OCI-LY1 (cell line): ENCODE results near the gene DLX5.

ENCODE experiments used
- H2AFZ ChIP-seq: fragments of 200-600 bp; sonication (generic), shearing (Covaris generic); 2 replicates; pipeline ENCODE4 v1.6.0; 2014; ENCODE audit warnings: antibody characterized with exemption, mild to moderate bottlenecking, low read length
- H3F3A ChIP-seq: fragments of 200-600 bp; sonication (generic), shearing (Covaris generic); 2 replicates; pipeline ENCODE4 v1.6.0; 2014; ENCODE audit warnings: mild to moderate bottlenecking, antibody characterized with exemption, low read length, moderate library complexity; ENCODE audit not compliant: insufficient read depth
- H3K27ac ChIP-seq: fragments of 200-600 bp; sonication (generic); 2 replicates; pipeline ENCODE4 v1.5.1; 2014; ENCODE audit warnings: low read length, mixed run types, mild to moderate bottlenecking, low read depth; ENCODE audit not compliant: poor library complexity, severe bottlenecking
- H3K27me3 ChIP-seq: fragments of 200-600 bp; sonication (generic); 2 replicates; pipeline ENCODE4 v1.6.0; 2014; ENCODE audit warnings: antibody characterized with exemption, mild to moderate bottlenecking, low read length, moderate library complexity; ENCODE audit not compliant: insufficient read depth
- H3K36me3 ChIP-seq: fragments of 200-600 bp; sonication (generic); 2 replicates; pipeline ENCODE4 v1.6.1; 2014; ENCODE audit warnings: mild to moderate bottlenecking, antibody characterized with exemption, low read length, moderate library complexity, mixed read lengths; ENCODE audit not compliant: insufficient read depth
- H3K4me1 ChIP-seq: fragments of 200-600 bp; sonication (generic); 2 replicates; pipeline ENCODE4 v1.5.1; 2014; ENCODE audit warnings: mild to moderate bottlenecking, low read length, moderate library complexity; ENCODE audit not compliant: insufficient read depth, severe bottlenecking
- H3K4me2 ChIP-seq: fragments of 200-600 bp; sonication (generic), shearing (Covaris generic); 2 replicates; pipeline ENCODE4 v1.6.1; 2014; ENCODE audit warnings: low read length
- H3K4me3 ChIP-seq: fragments of 200-600 bp; sonication (generic); 2 replicates; pipeline ENCODE4 v1.5.1; 2014; ENCODE audit warnings: low read length, low read depth, mild to moderate bottlenecking, mixed read lengths; ENCODE audit not compliant: poor library complexity, severe bottlenecking
- H3K79me2 ChIP-seq: fragments of 200-600 bp; shearing (Covaris generic); 2 replicates; pipeline ENCODE4 v1.6.1; 2016; ENCODE audit warnings: mixed run types, low read length, mixed read lengths; ENCODE audit not compliant: insufficient read depth
- H3K9ac ChIP-seq: fragments of 200-600 bp; sonication (generic), shearing (Covaris generic); 2 replicates; pipeline ENCODE4 v1.6.1; 2014; ENCODE audit warnings: mild to moderate bottlenecking, low read length, mixed read lengths
- H3K9me2 ChIP-seq: fragments of 200-600 bp; sonication (generic), shearing (Covaris generic); 2 replicates; pipeline ENCODE4 v1.6.1; 2014; ENCODE audit warnings: low read depth, mild to moderate bottlenecking, low read length, mixed read lengths
- H3K9me3 ChIP-seq: fragments of 200-600 bp; shearing (Covaris generic); 2 replicates; pipeline ENCODE4 v1.6.1; 2014; ENCODE audit warnings: low read length, mixed read lengths
- H4K20me1 ChIP-seq: fragments of 200-600 bp; sonication (generic), shearing (Covaris generic); 2 replicates; pipeline ENCODE4 v1.6.0; 2016; ENCODE audit warnings: mild to moderate bottlenecking, low read length; ENCODE audit not compliant: insufficient read depth
- CTCF ChIP-seq: fragments of 200-600 bp; sonication (generic), shearing (Covaris generic); IDR thresholded peaks from 2 replicates; pipeline ENCODE4 v1.5.1; 2017; ENCODE audit warnings: mild to moderate bottlenecking, antibody characterized with exemption, low read length, moderate library complexity, mixed read lengths
- EZH2 ChIP-seq: fragments of 200-600 bp; sonication (generic), shearing (Covaris generic); IDR thresholded peaks from 2 replicates; pipeline ENCODE4 v1.8.0; 2017; ENCODE audit warnings: borderline replicate concordance, mixed run types, mild to moderate bottlenecking, antibody characterized with exemption, low read length, moderate library complexity, mixed read lengths

The DLX5 gene

GRCh38 chr7:97004247-97005182 is 20.1 kb downstream of the DLX5 start:
- no peaks in the 10 kb centered on the region for H4K20me1 ChIP-seq
- no peaks in the 10 kb centered on the region for H3K36me3 ChIP-seq
- peaks cover 8% of the 10 kb centered on the region; the same call in 1 of the 2 replicates for H3K27me3 ChIP-seq
- H3K9me2 ChIP-seq, result no peaks in the 10 kb centered on the region
- H3K4me3 ChIP-seq, result no peak overlapping the region
- H3K9ac ChIP-seq, result no peak overlapping the region
- no peaks in the 10 kb centered on the region for H3K9me3 ChIP-seq
- H3K4me2 ChIP-seq, result no peak overlapping the region
- TF ChIP-seq CTCF (no peak), EZH2 (no peak)
- no peaks in the 10 kb centered on the region for H3K4me1 ChIP-seq
- H2AFZ ChIP-seq, result no peak overlapping the region
- no peaks in the 10 kb centered on the region for H3F3A ChIP-seq
- no peaks in the 10 kb centered on the region for H3K79me2 ChIP-seq
- H3K27ac ChIP-seq, result no peak overlapping the region

- no peaks in the 10 kb centered on the region for H3K9me3 ChIP-seq
- no peaks in the 10 kb centered on the region for H4K20me1 ChIP-seq
- H3K79me2 ChIP-seq, result no peaks in the 10 kb centered on the region
- H3K27ac ChIP-seq, result no peak overlapping the region
- no peaks in the 10 kb centered on the region for H3F3A ChIP-seq
- no peaks in the 10 kb centered on the region for H3K9me2 ChIP-seq
- H3K4me2 ChIP-seq, result no peak overlapping the region
- no peak overlapping the region for H2AFZ ChIP-seq
- no peak overlapping the region for H3K4me3 ChIP-seq
- no peak overlapping the region for H3K9ac ChIP-seq
- TF ChIP-seq EZH2 (no peak), CTCF (no peak)
- no peaks in the 10 kb centered on the region for H3K4me1 ChIP-seq
- H3K27me3 ChIP-seq, result peaks cover 5% of the 10 kb centered on the region; the same call in 1 of the 2 replicates
- no peaks in the 10 kb centered on the region for H3K36me3 ChIP-seq
Measured at GRCh38 chr7:97003262-97004246, 21.1 kb downstream of the DLX5 start.

DNA sequence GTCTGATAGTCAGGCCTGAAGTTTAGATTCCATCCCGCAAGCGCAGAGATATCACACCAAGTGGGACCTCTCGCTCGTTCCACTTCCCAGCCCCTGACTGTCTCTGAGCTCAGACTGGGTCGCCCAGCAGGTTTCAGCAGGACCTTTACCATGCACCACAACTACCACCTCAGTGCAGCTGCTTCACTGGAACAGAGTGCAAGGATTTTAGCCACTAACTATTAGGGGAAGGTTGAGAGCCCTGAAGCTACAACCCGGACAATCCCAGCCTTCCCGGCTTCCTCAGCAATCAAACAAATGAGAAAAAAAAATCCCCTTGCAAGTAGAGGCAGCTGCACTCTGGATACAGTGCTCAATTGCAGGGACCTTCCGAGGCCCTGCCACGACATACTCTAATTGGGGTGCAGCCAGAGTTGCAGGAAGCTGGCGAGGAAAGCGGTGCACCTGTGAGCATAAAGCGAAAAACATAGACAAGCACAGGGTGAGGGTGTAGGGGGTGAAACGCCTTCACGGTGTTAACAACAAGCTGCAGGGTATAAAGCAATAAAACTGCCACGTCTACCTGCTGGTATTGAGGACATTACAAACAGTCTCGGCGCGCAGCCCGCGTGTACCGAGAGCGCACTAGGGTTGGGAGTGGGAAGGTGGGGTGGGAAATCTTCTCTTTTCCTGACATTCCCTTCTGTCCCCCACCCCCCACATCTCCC is 21.9 kb downstream of the DLX5 start:
- Histone ChIP-seq H3K9me3 (no peaks in the 10 kb centered on the region), H3K9me2 (no peaks in the 10 kb centered on the region), H3K4me1 (no peaks in the 10 kb centered on the region), H3K4me3 (no peak overlapping the region), H4K20me1 (no peaks in the 10 kb centered on the region), H3K79me2 (no peaks in the 10 kb centered on the region), H3F3A (no peaks in the 10 kb centered on the region), H3K4me2 (no peak overlapping the region), H3K27me3 (peaks cover 10% of the 10 kb centered on the region; the same call in 1 of the 2 replicates), H3K27ac (no peak overlapping the region), H3K36me3 (no peaks in the 10 kb centered on the region), H3K9ac (no peak overlapping the region), H2AFZ (no peak overlapping the region)
- TF ChIP-seq CTCF, result no peak
- no peak for TF ChIP-seq EZH2
